GM20000 (cell line): ENCODE results near the gene MRPS25.

Source experiments
- DNase-seq: peaks from one replicate; pipeline ENCODE4 v3.0.0; 2012; ENCODE audit warnings: low spot score
- CTCF ChIP-seq: IDR thresholded peaks from 2 replicates; pipeline ENCODE4 v1.5.1; 2012; ENCODE audit warnings: mild to moderate bottlenecking, control low read depth; ENCODE audit errors: extremely low read depth, missing control alignments

The MRPS25 gene

GRCh38 chr3:15065550-15066007 lies 464 bp upstream of the MRPS25 start:
- no peak for TF ChIP-seq CTCF
- DNase-seq: no peak

- peak; percentile 49 for DNase-seq
- TF ChIP-seq CTCF: no peak
Measured at GRCh38 chr3:15064299-15064834, 748 bp downstream of the MRPS25 start.

- DNase-seq: no peak
- no peak for TF ChIP-seq CTCF
Measured at GRCh38 chr3:15063656-15064286, 1.3 kb downstream of the MRPS25 start.

- TF ChIP-seq CTCF: no peak
- DNase-seq: peak; percentile 28
Measured at GRCh38 chr3:15063238-15063637, 1.9 kb downstream of the MRPS25 start.

GRCh38 chr3:15060029-15060428 lies 5.1 kb downstream of the MRPS25 start:
- no peak for TF ChIP-seq CTCF
- no peak for DNase-seq

GRCh38 chr3:15056676-15057404 lies 8.3 kb downstream of the MRPS25 start:
- no peak for TF ChIP-seq CTCF
- DNase-seq: no peak

GRCh38 chr3:15055019-15055557 lies 10.0 kb downstream of the MRPS25 start:
- no peak for TF ChIP-seq CTCF
- peak; percentile 68 for DNase-seq
